Activated B cell treated with CpG ODN at 0.5 μM for 24 hours (primary cell): ENCODE results near the gene CEACAM4. TPM values are rescaled to one million over a fixed set of nuclear protein-coding genes. Genes with fewer than 3 reads are reported as not detected.

Source experiments
- ATAC-seq: fragments of 200-7000 bp; cut with Tn5 transposase; one replicate; pipeline ENCODE4 v1.10.0; 2021; ENCODE audit warnings: low read depth, mild to moderate bottlenecking, moderate library complexity
- CTCF ChIA-PET: fragments of 350-600 bp; sonication (Branson Sonifier 250); formaldehyde crosslinking; loops from one replicate; lab custom pipeline; 2021; ENCODE audit warnings: antibody characterized with exemption; lab: Charles Lee
- POLR2A ChIA-PET: fragments of 350-600 bp; sonication (Branson Sonifier 250); formaldehyde crosslinking; loops from one replicate; lab custom pipeline; 2021; ENCODE audit warnings: antibody characterized with exemption; lab: Charles Lee
- DNase-seq: peaks from one replicate; pipeline ENCODE4 v3.0.0; 2022
- H3K27ac Mint-ChIP-seq: one replicate; pipeline ENCODE4 v1.8.0; 2020; ENCODE audit warnings: mixed read lengths
- H3K27me3 Mint-ChIP-seq: one replicate; pipeline ENCODE4 v1.8.0; 2021; ENCODE audit warnings: mixed read lengths
- H3K36me3 Mint-ChIP-seq: one replicate; pipeline ENCODE4 v1.8.0; 2021; ENCODE audit warnings: low read depth, mixed read lengths
- H3K4me1 Mint-ChIP-seq: one replicate; pipeline ENCODE4 v1.8.0; 2021; ENCODE audit warnings: mixed read lengths
- H3K4me3 Mint-ChIP-seq: one replicate; pipeline ENCODE4 v1.8.0; 2020; ENCODE audit warnings: mild to moderate bottlenecking, mixed read lengths
- H3K9me3 Mint-ChIP-seq: one replicate; pipeline ENCODE4 v1.8.0; 2020; ENCODE audit warnings: mixed read lengths
- intact Hi-C: fragments of 100-400 bp; cut with micrococcal nuclease; formaldehyde crosslinking; loops from one replicate; pipeline ENCODE4 v1.15.1; 2024
- total RNA-seq: library from RNA; stranded (reverse); gene quantifications from 2 replicates; pipeline ENCODE4 v1.2.3, GENCODE V29; 2022
- TF ChIP-seq, protein P1 (sequence below): fragments of 200-600 bp; IDR thresholded peaks from one replicate; pipeline ENCODE4 v1.8.0; 2022; ENCODE audit warnings: antibody characterized with exemption, mild to moderate bottlenecking

CEACAM4 gene
- total RNA-seq, 1 donor from 2014 or later, result not detected

DNA sequence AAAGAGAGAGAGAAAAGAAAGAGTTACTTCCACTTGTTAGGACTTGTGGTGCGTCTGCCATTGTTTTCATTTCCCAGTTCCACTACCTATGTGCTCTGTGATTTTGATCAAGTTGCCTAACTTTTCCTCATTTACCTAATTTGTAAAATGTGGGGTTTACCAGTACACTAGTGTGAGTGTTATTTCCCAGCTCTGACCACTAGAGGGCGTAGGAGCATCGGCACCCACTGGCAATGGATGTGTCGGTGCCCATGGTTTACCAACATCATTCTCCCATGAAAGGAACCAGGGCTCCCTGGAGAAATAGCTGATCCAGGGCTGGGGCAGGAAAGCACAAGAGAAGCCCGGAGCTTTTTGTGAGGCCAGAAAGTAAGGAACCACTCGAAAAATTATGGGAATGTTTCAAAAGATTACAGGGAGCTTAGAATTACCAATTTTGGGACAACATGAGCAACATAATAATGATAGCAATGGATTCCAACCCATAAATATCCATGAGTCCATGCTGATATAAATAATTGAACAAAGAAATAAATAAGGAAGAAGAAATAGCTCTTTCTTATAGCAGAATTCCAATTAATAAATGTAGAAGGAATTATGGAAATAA lies 15.1 kb upstream of the CEACAM4 start:
- DNase-seq, result no peak
- Mint-ChIP-seq H3K4me3 (no peak overlapping the region), H3K36me3 (no peaks in the 10 kb centered on the region), H3K27ac (no peak overlapping the region), H3K9me3 (peaks cover 2% of the 10 kb centered on the region), H3K27me3 (peaks cover 40% of the 10 kb centered on the region), H3K4me1 (no peaks in the 10 kb centered on the region)
- TF ChIP-seq, protein P1, sequence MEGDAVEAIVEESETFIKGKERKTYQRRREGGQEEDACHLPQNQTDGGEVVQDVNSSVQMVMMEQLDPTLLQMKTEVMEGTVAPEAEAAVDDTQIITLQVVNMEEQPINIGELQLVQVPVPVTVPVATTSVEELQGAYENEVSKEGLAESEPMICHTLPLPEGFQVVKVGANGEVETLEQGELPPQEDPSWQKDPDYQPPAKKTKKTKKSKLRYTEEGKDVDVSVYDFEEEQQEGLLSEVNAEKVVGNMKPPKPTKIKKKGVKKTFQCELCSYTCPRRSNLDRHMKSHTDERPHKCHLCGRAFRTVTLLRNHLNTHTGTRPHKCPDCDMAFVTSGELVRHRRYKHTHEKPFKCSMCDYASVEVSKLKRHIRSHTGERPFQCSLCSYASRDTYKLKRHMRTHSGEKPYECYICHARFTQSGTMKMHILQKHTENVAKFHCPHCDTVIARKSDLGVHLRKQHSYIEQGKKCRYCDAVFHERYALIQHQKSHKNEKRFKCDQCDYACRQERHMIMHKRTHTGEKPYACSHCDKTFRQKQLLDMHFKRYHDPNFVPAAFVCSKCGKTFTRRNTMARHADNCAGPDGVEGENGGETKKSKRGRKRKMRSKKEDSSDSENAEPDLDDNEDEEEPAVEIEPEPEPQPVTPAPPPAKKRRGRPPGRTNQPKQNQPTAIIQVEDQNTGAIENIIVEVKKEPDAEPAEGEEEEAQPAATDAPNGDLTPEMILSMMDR, result peak; percentile 94
- ChIA-PET CTCF (interaction anchor here (0.8 to 2.9 kb wide), 17 partner anchors 9 to 196 kb away, joined by 3 to 18 read pairs (median 4); no protein-coding TSS in a partner anchor), POLR2A (no interaction called here)
- ATAC-seq, result no peak
- intact Hi-C loops, result loop anchor here (5.0 kb wide), 3 partner anchors 50 to 180 kb away; no protein-coding TSS in a partner anchor

DNA sequence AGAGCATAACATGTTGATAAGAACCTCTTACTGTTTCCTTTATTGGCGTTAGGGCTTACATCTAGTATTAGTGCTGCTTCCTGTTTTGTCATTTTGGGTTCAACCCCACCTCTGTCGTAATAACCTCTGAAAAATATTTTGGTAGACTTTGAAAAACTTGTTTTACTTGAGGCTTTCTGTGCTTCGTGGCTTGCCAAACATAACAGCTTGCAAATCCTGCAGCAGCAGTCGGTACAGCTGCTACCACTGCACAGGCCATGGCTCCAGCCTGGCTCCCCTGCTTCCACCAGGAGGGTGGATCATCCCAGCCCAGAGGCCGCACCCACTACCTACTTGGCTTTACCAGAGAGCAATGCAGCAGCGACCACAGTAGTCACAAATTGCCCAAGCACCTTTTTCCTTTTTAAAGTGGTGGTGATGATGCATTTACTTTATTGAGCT lies 11.8 kb upstream of the CEACAM4 start:
- DNase-seq (no peak), ATAC-seq (no peak)
- intact Hi-C loops, result no loop called here
- H3K27me3 Mint-ChIP-seq, result peaks cover 55% of the 10 kb centered on the region
- H3K9me3 Mint-ChIP-seq, result peaks cover 5% of the 10 kb centered on the region
- H3K36me3 Mint-ChIP-seq, result no peaks in the 10 kb centered on the region
- CTCF ChIA-PET, result interaction anchor here (2.7 kb wide), 1 partner anchor 8 kb away, joined by 8 read pairs; no protein-coding TSS in a partner anchor
- H3K4me3 Mint-ChIP-seq, result no peak overlapping the region
- TF ChIP-seq, protein P1, result no peak
- no peak overlapping the region for H3K27ac Mint-ChIP-seq
- H3K4me1 Mint-ChIP-seq, result no peaks in the 10 kb centered on the region
- POLR2A ChIA-PET, result no interaction called here

DNA sequence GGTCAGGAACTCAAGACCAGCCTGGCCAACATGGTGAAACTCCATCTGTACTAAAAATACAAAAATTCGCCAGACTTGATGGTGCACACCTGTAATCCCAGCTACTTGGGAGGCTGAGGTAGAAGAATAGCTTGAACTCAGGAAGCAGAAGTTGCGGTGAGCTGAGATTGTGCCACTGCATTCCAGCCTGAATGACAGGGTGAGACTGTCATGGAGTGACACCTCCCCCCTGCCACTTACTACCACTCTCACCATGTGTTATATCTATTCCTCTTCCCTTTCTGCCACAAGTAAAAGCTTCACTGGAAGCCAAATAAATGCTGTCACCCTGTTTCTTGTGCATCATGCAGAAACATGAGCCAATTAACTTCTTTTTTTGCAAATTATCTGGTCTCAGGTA lies 10.6 kb upstream of the CEACAM4 start:
- H3K9me3 Mint-ChIP-seq, result peaks cover 9% of the 10 kb centered on the region
- CTCF ChIA-PET, result interaction anchor here (2.7 kb wide), 1 partner anchor 9 kb away, joined by 8 read pairs; no protein-coding TSS in a partner anchor
- intact Hi-C loops, result no loop called here
- no peaks in the 10 kb centered on the region for H3K36me3 Mint-ChIP-seq
- H3K27me3 Mint-ChIP-seq, result peaks cover 61% of the 10 kb centered on the region
- DNase-seq (no peak), ATAC-seq (no peak)
- H3K4me1 Mint-ChIP-seq, result no peaks in the 10 kb centered on the region
- POLR2A ChIA-PET, result no interaction called here
- H3K27ac Mint-ChIP-seq, result no peak overlapping the region
- H3K4me3 Mint-ChIP-seq, result no peak overlapping the region
- TF ChIP-seq, protein P1, result no peak

DNA sequence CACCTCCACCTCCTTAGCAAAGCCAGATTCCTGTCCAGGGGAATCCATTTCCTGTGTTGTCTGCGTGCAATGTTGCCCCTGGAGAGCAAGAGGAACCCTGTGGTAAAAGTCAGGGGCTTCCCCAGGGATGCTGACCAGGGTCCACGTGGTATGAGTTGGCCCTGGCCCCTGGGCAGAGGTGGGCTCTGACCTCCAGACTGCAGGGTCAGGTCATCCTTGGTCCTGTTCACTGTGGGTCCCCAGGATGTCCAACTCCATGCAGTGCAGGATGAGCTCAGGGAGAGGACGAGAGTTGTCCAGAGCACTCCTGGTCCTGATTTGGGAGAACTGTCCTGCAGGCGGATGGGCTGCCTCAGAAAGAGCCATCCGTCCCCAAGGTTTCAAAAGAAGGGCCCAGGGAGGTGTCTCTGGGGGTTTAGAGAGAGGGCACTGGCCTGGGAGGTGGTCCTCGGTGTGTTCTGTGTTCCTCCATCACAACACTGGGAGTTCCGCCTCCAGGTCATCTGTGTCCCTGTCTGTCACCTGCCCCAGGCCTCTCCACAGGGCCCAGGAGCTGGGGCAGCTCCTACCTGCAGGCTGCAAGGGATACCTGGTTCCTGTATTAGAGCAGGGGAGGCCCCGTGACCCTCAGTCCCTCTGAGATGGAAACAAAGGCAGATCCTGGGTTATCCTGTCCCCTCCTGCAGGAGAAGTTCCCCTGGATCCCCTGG lies 1.2 kb upstream of the CEACAM4 start:
- peaks cover 11% of the 10 kb centered on the region for H3K9me3 Mint-ChIP-seq
- no peak for DNase-seq
- ChIA-PET CTCF (no interaction called here), POLR2A (no interaction called here)
- no peaks in the 10 kb centered on the region for H3K36me3 Mint-ChIP-seq
- TF ChIP-seq, protein P1, result no peak
- ATAC-seq, result no peak
- peaks cover 14% of the 10 kb centered on the region for H3K27me3 Mint-ChIP-seq
- H3K27ac Mint-ChIP-seq, result no peak overlapping the region
- no peaks in the 10 kb centered on the region for H3K4me1 Mint-ChIP-seq
- H3K4me3 Mint-ChIP-seq, result no peak overlapping the region
- intact Hi-C loops, result no loop called here

DNA sequence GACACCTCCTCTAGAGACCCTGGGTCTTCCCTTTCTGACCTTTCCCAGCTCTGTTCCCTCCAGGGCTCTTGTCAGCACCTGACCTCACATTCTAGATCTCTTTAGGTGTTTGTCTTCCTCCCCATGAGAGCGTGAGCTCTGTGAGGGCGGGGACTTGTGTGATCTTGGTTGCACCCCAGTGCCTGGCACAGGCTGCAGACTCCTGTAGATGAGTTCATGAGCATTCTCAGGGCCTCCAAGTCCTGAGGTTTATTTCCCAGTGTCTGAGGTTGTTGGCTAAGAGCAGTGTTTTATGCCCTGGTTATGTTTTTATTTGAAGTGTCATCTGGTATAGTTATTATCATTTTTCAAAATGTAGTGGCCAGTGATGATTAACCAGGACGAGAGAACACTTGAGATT lies 596 bp downstream of the CEACAM4 start:
- H3K4me3 Mint-ChIP-seq, result no peak overlapping the region
- TF ChIP-seq, protein P1, result no peak
- peaks cover 10% of the 10 kb centered on the region for H3K27me3 Mint-ChIP-seq
- no peak overlapping the region for H3K27ac Mint-ChIP-seq
- POLR2A ChIA-PET, result no interaction called here
- ATAC-seq (no peak), DNase-seq (no peak)
- no peaks in the 10 kb centered on the region for H3K36me3 Mint-ChIP-seq
- H3K4me1 Mint-ChIP-seq, result no peaks in the 10 kb centered on the region
- H3K9me3 Mint-ChIP-seq, result peaks cover 6% of the 10 kb centered on the region
- CTCF ChIA-PET, result no interaction called here
- intact Hi-C loops, result no loop called here
